GM13977 (cell line): ENCODE data around the gene FBXL4.

Experiments
- DNase-seq: peaks from one replicate; pipeline ENCODE4 v3.0.0; 2012; ENCODE audit warnings: low spot score
- CTCF ChIP-seq: IDR thresholded peaks from 2 replicates; pipeline ENCODE4 v1.5.1; 2012; ENCODE audit warnings: mild to moderate bottlenecking, control low read depth; ENCODE audit not compliant: insufficient read depth; ENCODE audit errors: extremely low read depth, missing control alignments
- in situ Hi-C: fragments of 300-500 bp; cut with MboI; formaldehyde crosslinking; loops from one replicate; pipeline ENCODE4 v1.12.0; 2022; ENCODE audit warnings: low sequenced_read_pairs, low pct_unique_long_range_greater_than_20kb, mixed read lengths, inconsistent platforms; ENCODE audit not compliant: unreplicated experiment

FBXL4 gene

GRCh38 chr6:98900706-98901105, 47.0 kb downstream of the FBXL4 start:
- in situ Hi-C loops: no loop called here
- TF ChIP-seq CTCF: no peak
- no peak for DNase-seq

DNA sequence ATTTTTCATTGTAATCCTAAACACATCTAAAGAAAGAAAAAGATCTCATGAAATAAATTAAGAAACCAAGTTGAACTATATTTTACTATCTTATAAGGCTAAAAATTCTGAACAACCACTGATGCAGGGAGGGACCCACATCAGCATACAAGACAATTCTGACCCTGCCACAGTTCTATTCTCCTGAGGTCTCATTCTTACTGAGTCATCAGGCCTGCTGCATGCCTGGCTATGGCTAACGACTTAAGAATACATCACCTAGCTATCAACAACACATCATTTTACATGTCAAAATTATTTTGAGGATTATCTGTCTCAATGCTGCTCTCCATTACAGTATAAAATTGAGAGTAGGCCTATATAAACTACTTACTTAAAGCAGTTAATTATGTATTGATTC, 52.9 kb downstream of the FBXL4 start:
- in situ Hi-C loops: no loop called here
- no peak for DNase-seq
- no peak for TF ChIP-seq CTCF

DNA sequence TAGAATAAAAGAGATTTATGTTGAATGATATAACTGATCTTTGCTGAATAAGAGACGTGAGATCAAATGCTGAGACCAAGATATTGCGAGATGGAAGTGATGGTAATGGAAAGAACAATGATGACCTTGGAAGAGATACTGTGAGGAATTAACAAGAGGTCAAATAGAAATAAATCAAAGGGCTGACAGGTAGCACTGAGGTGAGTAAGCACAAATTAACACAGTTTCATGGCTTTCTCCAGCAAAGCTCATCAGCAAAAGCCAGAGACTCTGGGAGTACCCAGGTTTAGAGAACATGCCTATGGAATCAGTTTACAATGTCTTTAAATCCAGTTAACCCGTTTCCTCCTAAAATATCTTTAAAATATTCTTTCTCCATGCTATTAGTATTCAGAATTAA, 60.1 kb downstream of the FBXL4 start:
- no peak for TF ChIP-seq CTCF
- no peak for DNase-seq
- in situ Hi-C loops: no loop called here

DNA sequence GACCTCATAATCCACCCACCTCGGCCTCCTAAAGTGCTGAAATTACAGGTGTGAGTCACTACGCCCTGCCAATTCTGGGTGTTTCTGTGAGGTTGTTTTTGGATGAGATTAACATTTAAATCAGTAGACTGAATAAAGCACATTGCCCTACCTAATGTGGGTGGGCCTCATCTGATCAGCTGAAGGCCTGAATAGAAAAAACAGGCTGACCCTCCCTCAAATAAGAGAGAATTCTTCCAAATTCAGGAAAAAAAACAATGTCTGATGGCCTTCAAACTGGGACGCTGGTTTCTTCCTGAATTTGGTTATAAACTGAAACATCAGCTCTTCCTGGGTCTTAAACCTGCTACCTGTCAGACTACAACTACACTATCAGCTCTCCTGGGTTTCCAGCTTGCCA, 62.4 kb downstream of the FBXL4 start:
- DNase-seq: no peak
- in situ Hi-C loops: no loop called here
- no peak for TF ChIP-seq CTCF

DNA sequence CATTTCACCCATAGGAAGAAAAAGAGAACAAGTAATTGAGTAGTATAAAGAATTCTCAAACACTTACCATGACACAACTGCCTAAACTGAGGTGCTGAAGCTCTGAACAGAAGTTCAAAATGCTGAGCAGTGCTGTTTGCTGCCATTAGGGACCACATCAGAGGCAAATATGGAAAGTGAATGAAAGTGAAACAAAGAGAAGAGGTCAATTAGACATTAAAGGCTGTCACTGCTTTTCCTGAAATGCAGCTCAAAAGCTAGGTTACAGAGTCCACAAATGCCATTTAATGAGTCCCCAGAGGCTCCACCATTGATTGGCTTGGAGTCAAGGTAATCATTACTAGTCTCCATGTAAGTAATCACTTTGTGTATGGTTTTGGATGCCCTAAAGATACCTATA, 67.3 kb downstream of the FBXL4 start:
- no peak for TF ChIP-seq CTCF
- in situ Hi-C loops: no loop called here
- peak; percentile 9 for DNase-seq

GRCh38 chr6:98877250-98877649, 70.5 kb downstream of the FBXL4 start:
- in situ Hi-C loops: no loop called here
- no peak for DNase-seq
- TF ChIP-seq CTCF: no peak

DNA sequence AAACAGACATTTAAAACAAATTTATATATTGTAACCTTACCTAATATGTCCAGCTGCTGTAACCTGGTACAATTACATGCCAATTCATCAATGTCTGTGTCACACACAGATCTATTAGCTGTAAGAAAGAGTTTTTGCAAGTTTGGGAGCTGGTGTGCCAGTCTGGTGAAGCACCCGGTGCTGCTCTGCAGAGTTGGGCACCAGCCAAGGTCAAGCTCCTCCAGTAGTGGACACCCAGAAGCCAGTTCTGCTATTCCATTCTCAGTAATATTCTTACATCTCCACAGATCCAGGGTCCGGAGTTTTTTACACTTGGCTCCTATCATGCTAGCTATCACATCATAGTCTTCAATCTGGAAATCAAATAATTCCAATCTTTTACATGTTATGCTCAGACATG, 72.4 kb downstream of the FBXL4 start:
- TF ChIP-seq CTCF: no peak
- in situ Hi-C loops: no loop called here
- DNase-seq: no peak
